Mucosa of rectum (tissue), 2 donors: ENCODE results near the gene UMOD.

Experiments
- H3K27ac ChIP-seq, 2 donors: one replicate each; pipeline ENCODE4 v1.7.0; 2013; ENCODE audit warnings: inconsistent platforms in 2 of 2, low read depth in 2 of 2, low read length in 2 of 2
- H3K27me3 ChIP-seq, 2 donors: one replicate each; pipeline ENCODE4 v1.7.0; 2013; ENCODE audit warnings: low read length in 2 of 2; ENCODE audit not compliant: control insufficient read depth in 2 of 2, insufficient read depth in 2 of 2
- H3K36me3 ChIP-seq, 2 donors: one replicate each; pipeline ENCODE4 v1.7.0; 2013; ENCODE audit warnings: low read length in 2 of 2; ENCODE audit not compliant: control insufficient read depth in 2 of 2, insufficient read depth in 2 of 2
- H3K4me1 ChIP-seq, 2 donors: one replicate each; pipeline ENCODE4 v1.7.0; 2013; ENCODE audit warnings: low read length in 2 of 2, mild to moderate bottlenecking in 1 of 2; ENCODE audit not compliant: control insufficient read depth in 2 of 2, insufficient read depth in 2 of 2
- H3K4me3 ChIP-seq, 2 donors: one replicate each; pipeline ENCODE4 v1.7.0; 2013; ENCODE audit warnings: low read length in 2 of 2
- H3K9ac ChIP-seq, 2 donors: one replicate each; pipeline ENCODE4 v1.7.0; 2013; ENCODE audit warnings: low read length in 2 of 2, low read depth in 1 of 2, mild to moderate bottlenecking in 1 of 2
- H3K9me3 ChIP-seq, 2 donors: one replicate each; pipeline ENCODE4 v1.7.0; 2013; ENCODE audit warnings: low read length in 2 of 2; ENCODE audit not compliant: control insufficient read depth in 2 of 2
- donor health status: healthy.
- donor health status: Normal muscosa, but diverticular disease.

UMOD gene

DNA sequence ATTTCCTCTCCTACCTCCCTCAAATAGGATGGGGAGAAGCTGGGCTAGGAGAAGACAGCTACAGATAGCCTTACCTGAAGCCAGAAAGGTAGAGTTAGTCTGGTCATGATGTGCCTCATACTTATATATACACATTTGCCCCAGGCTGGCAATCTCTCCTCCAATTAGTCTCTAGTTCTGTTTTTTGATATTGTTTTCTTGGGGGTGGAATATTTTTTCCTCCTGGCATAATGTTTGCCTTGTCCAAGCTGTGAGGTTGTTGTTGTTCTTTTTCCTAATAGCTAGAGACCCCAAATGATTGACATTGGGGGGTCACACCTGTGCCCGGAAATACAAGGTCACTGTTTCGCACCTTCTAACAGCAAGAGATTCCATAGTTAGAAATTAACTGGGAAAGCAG is at the start of gene UMOD:
Gene UMOD (minus strand): TSS at position 101 of the 400 bp plus-strand sequence. CDS start 1,978 bp downstream, outside the sequence.
- no peaks in the 10 kb centered on the region for H3K4me1 ChIP-seq
- no peaks in the 10 kb centered on the region for H3K36me3 ChIP-seq
- no peak within 1 kb of the TSS for H3K27ac ChIP-seq
- H3K27me3 ChIP-seq = peaks cover 2% of the 10 kb centered on the region in 2 donors
- no peaks in the 10 kb centered on the region for H3K9me3 ChIP-seq
- H3K4me3 ChIP-seq = no peak within 1 kb of the TSS
- no peak within 1 kb of the TSS for H3K9ac ChIP-seq

GRCh38 chr16:20401475-20402016 is 49.0 kb upstream of the UMOD start:
- Histone ChIP-seq H3K36me3 (no peaks in the 10 kb centered on the region), H3K4me3 (no peak overlapping the region), H3K9me3 (no peaks in the 10 kb centered on the region), H3K27ac (no peak overlapping the region), H3K9ac (no peak overlapping the region), H3K4me1 (peaks cover 0 to 4% of the 10 kb centered on the region in 2 donors), H3K27me3 (no peaks in the 10 kb centered on the region)

DNA sequence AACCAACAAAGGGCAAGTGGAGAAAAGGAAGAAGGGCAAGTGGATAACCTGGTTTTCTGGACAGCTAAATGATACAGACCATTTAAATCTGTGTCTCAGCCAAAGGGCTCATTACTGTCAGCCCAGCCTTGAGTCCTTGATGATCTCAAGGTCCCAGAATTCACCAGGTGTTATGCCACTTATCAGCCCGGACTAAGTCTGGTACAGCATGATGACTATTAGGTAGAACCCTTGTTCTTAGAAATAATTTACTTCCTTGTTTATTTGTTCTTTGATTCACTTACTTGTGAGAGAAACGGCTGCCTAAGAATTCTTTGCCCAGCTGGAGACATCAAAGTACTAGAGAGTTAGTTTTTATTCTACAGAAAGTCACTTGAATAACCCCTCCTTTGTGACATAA is 48.6 kb upstream of the UMOD start:
- H3K4me1 ChIP-seq = peaks cover 0 to 4% of the 10 kb centered on the region in 2 donors
- no peaks in the 10 kb centered on the region for H3K9me3 ChIP-seq
- H3K4me3 ChIP-seq = no peak overlapping the region
- H3K9ac ChIP-seq = no peak overlapping the region
- no peak overlapping the region for H3K27ac ChIP-seq
- no peaks in the 10 kb centered on the region for H3K27me3 ChIP-seq
- H3K36me3 ChIP-seq = no peaks in the 10 kb centered on the region

- Histone ChIP-seq H3K27me3 (no peaks in the 10 kb centered on the region), H3K9ac (no peak overlapping the region), H3K27ac (no peak overlapping the region), H3K9me3 (no peaks in the 10 kb centered on the region), H3K36me3 (no peaks in the 10 kb centered on the region), H3K4me1 (peaks cover 0 to 8% of the 10 kb centered on the region in 2 donors), H3K4me3 (no peak overlapping the region)
Measured at GRCh38 chr16:20399185-20399584, 46.7 kb upstream of the UMOD start.

- Histone ChIP-seq H3K27ac (no peak overlapping the region), H3K9me3 (no peaks in the 10 kb centered on the region), H3K27me3 (no peaks in the 10 kb centered on the region), H3K4me3 (no peak overlapping the region), H3K4me1 (peaks cover under 1 to 8% of the 10 kb centered on the region in 2 donors), H3K36me3 (no peaks in the 10 kb centered on the region), H3K9ac (no peak overlapping the region)
Measured at GRCh38 chr16:20398603-20399002, 46.1 kb upstream of the UMOD start.

- no peak overlapping the region for H3K9ac ChIP-seq
- H3K27ac ChIP-seq = no peak overlapping the region
- H3K36me3 ChIP-seq = no peaks in the 10 kb centered on the region
- no peaks in the 10 kb centered on the region for H3K9me3 ChIP-seq
- peaks cover 2 to 8% of the 10 kb centered on the region in 2 donors for H3K4me1 ChIP-seq
- no peaks in the 10 kb centered on the region for H3K27me3 ChIP-seq
- H3K4me3 ChIP-seq = no peak overlapping the region
Measured at GRCh38 chr16:20397468-20398074, 45.1 kb upstream of the UMOD start.

DNA sequence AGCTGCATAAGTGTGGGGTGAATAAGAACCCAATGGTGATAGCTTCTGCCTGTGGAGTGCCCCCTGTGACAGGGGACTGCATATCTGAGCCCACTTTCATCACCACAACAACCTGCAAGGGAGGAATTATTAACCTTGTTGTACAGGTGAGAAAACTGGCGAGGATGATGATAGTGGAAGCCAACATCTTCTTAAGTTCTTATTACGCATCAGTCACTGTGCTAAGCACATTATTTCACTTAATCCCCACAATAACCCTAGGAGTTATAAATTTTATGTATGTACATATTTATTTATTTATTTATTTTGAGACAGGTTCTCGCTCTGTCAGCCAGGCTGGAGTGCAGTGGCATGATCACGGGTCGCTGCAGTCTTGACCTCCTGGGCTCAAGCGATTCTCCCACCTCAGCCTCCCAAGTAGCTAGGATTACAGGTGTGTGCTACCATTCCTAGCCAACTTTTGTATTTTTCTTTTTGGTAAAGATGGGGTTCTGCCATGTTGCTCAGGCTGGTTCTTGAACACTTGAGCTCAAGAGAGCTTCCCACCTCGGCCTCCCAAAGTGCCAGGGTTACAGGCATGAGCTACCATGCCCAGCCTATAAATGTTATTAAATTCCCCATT is 44.4 kb upstream of the UMOD start:
- H3K4me3 ChIP-seq = no peak overlapping the region
- H3K27ac ChIP-seq = no peak overlapping the region
- no peaks in the 10 kb centered on the region for H3K27me3 ChIP-seq
- H3K9ac ChIP-seq = no peak overlapping the region
- H3K4me1 ChIP-seq = peaks cover 2 to 8% of the 10 kb centered on the region in 2 donors
- no peaks in the 10 kb centered on the region for H3K36me3 ChIP-seq
- H3K9me3 ChIP-seq = no peaks in the 10 kb centered on the region

DNA sequence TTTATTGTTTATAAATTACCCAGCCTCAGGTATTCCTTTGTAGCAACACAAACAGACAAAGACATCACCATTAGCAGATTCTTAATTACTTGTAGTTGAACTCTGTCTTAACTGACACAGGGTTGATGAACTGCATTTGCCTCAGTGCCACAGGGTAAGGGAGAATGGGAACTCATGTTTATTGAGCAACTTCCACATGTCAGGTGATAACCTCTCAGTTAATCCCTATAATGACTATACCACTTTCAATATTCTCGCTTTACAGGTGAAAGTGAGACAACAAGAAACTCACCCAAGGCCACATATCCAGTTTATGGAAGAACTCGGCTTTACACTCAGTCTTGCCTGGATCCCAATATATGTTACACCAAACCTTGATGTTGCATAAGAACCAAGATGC is 43.4 kb upstream of the UMOD start:
- no peaks in the 10 kb centered on the region for H3K36me3 ChIP-seq
- no peak overlapping the region for H3K4me3 ChIP-seq
- H3K4me1 ChIP-seq = peaks cover 2 to 8% of the 10 kb centered on the region in 2 donors
- no peaks in the 10 kb centered on the region for H3K27me3 ChIP-seq
- H3K27ac ChIP-seq = no peak overlapping the region
- H3K9me3 ChIP-seq = no peaks in the 10 kb centered on the region
- no peak overlapping the region for H3K9ac ChIP-seq

DNA sequence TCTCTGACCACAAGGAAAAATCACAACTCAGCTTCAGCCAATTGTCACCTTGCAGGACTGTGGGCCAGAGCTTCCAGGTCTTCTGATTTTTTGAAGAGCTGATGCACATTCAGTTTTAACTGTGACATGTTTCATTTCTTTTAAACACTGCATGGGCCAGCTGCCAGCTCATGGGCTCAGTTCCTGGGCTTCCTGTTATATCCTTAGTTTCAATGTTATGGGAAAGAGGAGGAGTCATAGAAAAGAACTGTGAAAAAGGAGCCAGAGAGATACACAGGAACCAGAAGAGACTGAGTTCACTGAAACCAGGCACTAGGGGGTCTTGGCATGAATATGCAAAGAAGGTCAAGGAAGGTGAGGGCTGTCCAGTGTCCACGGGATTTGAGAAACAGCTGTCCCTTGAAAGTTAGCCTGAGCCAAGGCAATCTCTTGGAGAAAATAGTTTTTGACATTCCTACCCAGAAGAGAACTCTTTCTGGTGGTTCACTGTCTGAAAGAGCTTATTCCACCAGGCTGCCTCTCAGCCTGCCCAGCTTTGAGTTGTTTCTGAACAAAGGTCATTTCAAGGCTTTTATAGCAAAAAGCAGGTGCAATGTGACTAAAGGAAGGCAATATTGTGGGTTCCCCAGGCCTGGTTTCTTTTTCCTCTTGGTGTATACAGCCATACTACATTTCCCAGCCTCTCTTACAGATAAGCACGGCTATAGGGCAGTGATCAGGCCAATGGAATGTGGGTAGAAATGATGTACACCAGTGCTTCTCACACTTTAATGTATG is 41.5 kb upstream of the UMOD start:
- Histone ChIP-seq H3K27ac (no peak overlapping the region), H3K4me3 (no peak overlapping the region), H3K36me3 (no peaks in the 10 kb centered on the region), H3K4me1 (peaks cover 2 to 4% of the 10 kb centered on the region in 2 donors), H3K9me3 (no peaks in the 10 kb centered on the region), H3K27me3 (no peaks in the 10 kb centered on the region), H3K9ac (no peak overlapping the region)

GRCh38 chr16:20391045-20391444 is 38.5 kb upstream of the UMOD start:
- Histone ChIP-seq H3K36me3 (no peaks in the 10 kb centered on the region), H3K4me3 (no peak overlapping the region), H3K9me3 (no peaks in the 10 kb centered on the region), H3K4me1 (peaks cover 2 to 4% of the 10 kb centered on the region in 2 donors), H3K9ac (no peak overlapping the region), H3K27me3 (no peaks in the 10 kb centered on the region), H3K27ac (no peak overlapping the region)
